ENCODE data around the gene STRA8.

Gene STRA8

GRCh38 chr7:135260930-135261721, 27.5 kb downstream of the STRA8 start:
- no peak overlapping the region for H3K4me2 ChIP-seq (ENCODE audit: low read length)
- no peaks in the 10 kb centered on the region for H3K9me2 ChIP-seq (ENCODE audit: low read depth, low read length)
- H3F3A ChIP-seq (ENCODE audit: insufficient read depth, low read length): no peaks in the 10 kb centered on the region
- H4K20me1 ChIP-seq (ENCODE audit: insufficient read depth, low read length): no peaks in the 10 kb centered on the region
- no peak overlapping the region for H3K4me3 ChIP-seq (ENCODE audit: low read depth, low read length, poor library complexity, severe bottlenecking)
- H3K9me3 ChIP-seq (ENCODE audit: low read length): peaks cover 16% of the 10 kb centered on the region
- TF ChIP-seq EZH2 (IDR thresholded peaks at IDR 0.05; ENCODE audit: borderline replicate concordance, low read length): no peak
- no peak for TF ChIP-seq CTCF (IDR thresholded peaks at IDR 0.05; ENCODE audit: low read length)
- H3K36me3 ChIP-seq (ENCODE audit: insufficient read depth, low read length): no peaks in the 10 kb centered on the region
- H3K79me2 ChIP-seq (ENCODE audit: insufficient read depth, low read length): no peaks in the 10 kb centered on the region
- peaks cover 21% of the 10 kb centered on the region for H3K27me3 ChIP-seq (ENCODE audit: insufficient read depth, low read length)
- H3K27ac ChIP-seq (ENCODE audit: low read depth, low read length, poor library complexity, severe bottlenecking): no peak overlapping the region
- no peak overlapping the region for H3K9ac ChIP-seq (ENCODE audit: low read length)
- no peak overlapping the region for H2AFZ ChIP-seq (ENCODE audit: low read length)
- H3K4me1 ChIP-seq (ENCODE audit: insufficient read depth, low read length, severe bottlenecking): no peaks in the 10 kb centered on the region

GRCh38 chr7:135262623-135263320, 29.1 kb downstream of the STRA8 start:
- Histone ChIP-seq H3K4me3 (ENCODE audit: low read depth, low read length, poor library complexity, severe bottlenecking) (no peak overlapping the region), H3F3A (ENCODE audit: insufficient read depth, low read length) (no peaks in the 10 kb centered on the region), H3K9me2 (ENCODE audit: low read depth, low read length) (no peaks in the 10 kb centered on the region), H3K9me3 (ENCODE audit: low read length) (peaks cover 16% of the 10 kb centered on the region), H2AFZ (ENCODE audit: low read length) (no peak overlapping the region), H3K9ac (ENCODE audit: low read length) (no peak overlapping the region), H3K27ac (ENCODE audit: low read depth, low read length, poor library complexity, severe bottlenecking) (no peak overlapping the region), H3K36me3 (ENCODE audit: insufficient read depth, low read length) (no peaks in the 10 kb centered on the region), H3K27me3 (ENCODE audit: insufficient read depth, low read length) (peaks cover 28% of the 10 kb centered on the region), H3K4me1 (ENCODE audit: insufficient read depth, low read length, severe bottlenecking) (no peaks in the 10 kb centered on the region), H3K4me2 (ENCODE audit: low read length) (no peak overlapping the region), H3K79me2 (ENCODE audit: insufficient read depth, low read length) (no peaks in the 10 kb centered on the region), H4K20me1 (ENCODE audit: insufficient read depth, low read length) (no peaks in the 10 kb centered on the region)
- TF ChIP-seq CTCF (IDR thresholded peaks at IDR 0.05; ENCODE audit: low read length) (no peak), EZH2 (IDR thresholded peaks at IDR 0.05; ENCODE audit: borderline replicate concordance, low read length) (no peak)

GRCh38 chr7:135263321-135263970, 29.8 kb downstream of the STRA8 start:
- Histone ChIP-seq H3K9me2 (ENCODE audit: low read depth, low read length) (no peaks in the 10 kb centered on the region), H3K9ac (ENCODE audit: low read length) (no peak overlapping the region), H3F3A (ENCODE audit: insufficient read depth, low read length) (no peaks in the 10 kb centered on the region), H3K27ac (ENCODE audit: low read depth, low read length, poor library complexity, severe bottlenecking) (no peak overlapping the region), H3K79me2 (ENCODE audit: insufficient read depth, low read length) (no peaks in the 10 kb centered on the region), H3K9me3 (ENCODE audit: low read length) (peaks cover 16% of the 10 kb centered on the region), H3K4me2 (ENCODE audit: low read length) (no peak overlapping the region), H3K27me3 (ENCODE audit: insufficient read depth, low read length) (peaks cover 32% of the 10 kb centered on the region), H3K4me1 (ENCODE audit: insufficient read depth, low read length, severe bottlenecking) (no peaks in the 10 kb centered on the region), H2AFZ (ENCODE audit: low read length) (no peak overlapping the region), H3K4me3 (ENCODE audit: low read depth, low read length, poor library complexity, severe bottlenecking) (no peak overlapping the region), H3K36me3 (ENCODE audit: insufficient read depth, low read length) (no peaks in the 10 kb centered on the region), H4K20me1 (ENCODE audit: insufficient read depth, low read length) (no peaks in the 10 kb centered on the region)
- TF ChIP-seq EZH2 (IDR thresholded peaks at IDR 0.05; ENCODE audit: borderline replicate concordance, low read length) (no peak), CTCF (IDR thresholded peaks at IDR 0.05; ENCODE audit: low read length) (no peak)

All from OCI-LY1 (cell line).